LHCN-M2 (cell line): ENCODE results near the gene ECSIT. TPM values are rescaled to one million over a fixed set of nuclear protein-coding genes. Genes with fewer than 3 reads are reported as not detected.
"Not testable (repeated sequence)": the region's sequence is repeated elsewhere in the genome, so short reads cannot be mapped to it uniquely, and the experiment has no call there.

Source experiments
- DNase-seq: peaks from one replicate; pipeline ENCODE4 v3.0.0-alpha.2; 2012; ENCODE audit warnings: low read depth
- polyA plus RNA-seq: library from polyadenylated mRNA; unstranded; fragments of >200 nt; gene quantifications from one replicate; pipeline ENCODE4 v1.2.1, GENCODE V29; 2012; ENCODE audit warnings: missing spikeins
- total RNA-seq: library from RNA; depleted of rRNA; stranded (reverse); fragments of >200 nt; gene quantifications from 2 replicates; pipeline ENCODE4 v1.2.3, GENCODE V29; 2014; rRNA removed

The ECSIT gene, protein sequence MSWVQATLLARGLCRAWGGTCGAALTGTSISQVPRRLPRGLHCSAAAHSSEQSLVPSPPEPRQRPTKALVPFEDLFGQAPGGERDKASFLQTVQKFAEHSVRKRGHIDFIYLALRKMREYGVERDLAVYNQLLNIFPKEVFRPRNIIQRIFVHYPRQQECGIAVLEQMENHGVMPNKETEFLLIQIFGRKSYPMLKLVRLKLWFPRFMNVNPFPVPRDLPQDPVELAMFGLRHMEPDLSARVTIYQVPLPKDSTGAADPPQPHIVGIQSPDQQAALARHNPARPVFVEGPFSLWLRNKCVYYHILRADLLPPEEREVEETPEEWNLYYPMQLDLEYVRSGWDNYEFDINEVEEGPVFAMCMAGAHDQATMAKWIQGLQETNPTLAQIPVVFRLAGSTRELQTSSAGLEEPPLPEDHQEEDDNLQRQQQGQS
- 24.8 and 32.1 TPM in 2 replicates for total RNA-seq
- polyA plus RNA-seq, result 18.9 TPM

DNA sequence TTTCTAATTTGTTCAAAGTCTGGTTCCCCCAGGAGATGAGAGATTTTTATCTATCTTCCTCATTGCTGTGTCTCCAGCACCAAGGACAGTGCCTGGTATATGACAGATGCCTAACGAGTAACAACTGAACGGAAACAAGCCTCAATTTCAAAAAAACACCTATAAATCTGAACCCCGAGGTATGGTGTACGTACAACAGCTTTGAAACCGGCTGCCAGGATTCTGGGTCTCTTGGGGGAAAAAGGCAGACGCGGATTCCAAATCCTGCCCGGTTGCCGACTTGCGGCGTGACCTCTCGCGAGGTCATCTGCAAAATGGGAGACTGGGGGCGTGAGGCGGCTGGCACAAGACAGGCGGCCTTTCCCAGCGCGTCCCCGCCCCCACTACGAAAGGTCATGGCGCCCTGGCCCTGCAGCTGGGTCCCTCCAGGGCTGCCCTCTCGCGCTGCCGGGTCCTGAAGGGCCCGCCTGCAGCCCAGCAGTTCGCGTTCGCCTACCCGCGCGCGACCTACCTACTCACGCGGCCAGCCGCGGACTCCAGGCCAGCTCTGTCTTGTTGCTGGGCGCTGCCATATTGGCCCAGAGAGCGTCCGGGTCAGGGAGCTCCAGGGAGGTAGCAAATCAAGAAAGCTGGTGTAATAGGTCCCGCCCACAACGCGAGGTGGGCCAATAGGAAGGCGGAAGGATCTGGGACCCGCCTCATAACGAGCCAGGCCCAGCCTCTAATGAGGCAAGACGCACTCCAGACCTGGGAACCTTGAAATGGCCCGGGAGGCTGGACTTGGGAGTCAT lies at the start of gene ECSIT:
Gene ECSIT, minus strand, starts transcription at position 584 of the 791 bp plus-strand sequence. CDS start 9,964 bp downstream, outside the sequence.
- DNase-seq, result peak; percentile 98

DNA sequence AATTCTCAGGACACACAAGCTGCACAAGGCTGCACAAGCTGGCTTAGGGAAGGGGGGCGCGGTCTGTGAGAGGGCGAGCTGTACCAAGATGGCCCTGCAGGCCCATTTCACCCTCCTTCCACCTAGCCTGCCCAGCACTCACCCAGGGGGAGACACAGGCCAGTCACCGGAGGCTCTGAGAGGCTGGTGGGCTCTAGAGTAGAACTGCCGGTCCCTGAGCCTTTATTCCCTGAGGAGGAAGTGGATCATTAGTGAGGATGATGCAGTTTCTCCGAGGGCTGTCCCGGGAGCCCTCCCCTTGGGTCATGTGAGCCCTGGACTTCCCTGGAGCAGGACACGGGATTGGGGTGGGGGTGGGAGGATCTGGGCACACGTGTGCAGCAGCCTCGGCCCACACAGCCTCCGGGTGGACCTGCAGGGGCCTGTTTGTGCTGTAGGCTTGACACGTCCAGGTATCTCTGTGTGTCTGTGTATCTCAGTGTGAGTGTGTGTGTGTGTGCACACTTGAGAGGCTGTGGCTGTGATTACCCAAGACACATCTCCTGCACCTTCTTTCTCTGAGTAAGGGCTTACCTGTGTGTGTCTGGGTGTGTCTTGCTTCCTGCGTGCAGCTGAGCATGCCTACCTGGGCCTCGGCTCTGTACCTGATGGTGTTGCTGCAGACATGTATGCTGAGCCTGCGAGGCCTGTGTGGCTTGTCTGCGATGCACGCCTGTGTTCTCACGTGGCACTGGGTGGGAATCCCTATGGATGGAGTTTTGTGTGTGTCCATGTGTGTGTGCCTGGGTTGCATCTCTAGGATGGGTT lies 48.7 kb upstream of the ECSIT start, which contains the start of gene ACP5:
Gene ACP5, minus strand, starts transcription at position 195 of the 807 bp plus-strand sequence. CDS start 328 bp downstream, outside the sequence.
- DNase-seq, result no peak

DNA sequence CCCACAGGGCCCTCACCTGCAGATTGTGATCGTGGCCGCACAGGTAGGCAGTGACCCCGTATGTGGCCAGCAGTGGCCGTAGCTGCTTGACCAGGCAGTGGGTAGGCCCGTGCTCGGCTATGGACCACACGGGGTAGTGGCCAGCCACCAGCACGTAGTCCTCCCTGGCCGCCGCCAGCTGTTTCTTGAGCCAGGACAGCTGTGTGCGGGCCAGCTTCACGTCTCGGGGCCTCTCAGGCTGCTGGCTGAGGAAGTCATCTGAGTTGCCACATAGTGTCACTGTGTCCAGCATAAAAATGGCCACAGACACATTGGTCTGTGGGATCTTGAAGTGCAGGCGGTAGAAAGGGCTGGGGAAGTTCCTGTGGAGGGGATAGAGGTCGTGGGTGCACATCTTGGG lies 47.3 kb upstream of the ECSIT start:
- no peak for DNase-seq

DNA sequence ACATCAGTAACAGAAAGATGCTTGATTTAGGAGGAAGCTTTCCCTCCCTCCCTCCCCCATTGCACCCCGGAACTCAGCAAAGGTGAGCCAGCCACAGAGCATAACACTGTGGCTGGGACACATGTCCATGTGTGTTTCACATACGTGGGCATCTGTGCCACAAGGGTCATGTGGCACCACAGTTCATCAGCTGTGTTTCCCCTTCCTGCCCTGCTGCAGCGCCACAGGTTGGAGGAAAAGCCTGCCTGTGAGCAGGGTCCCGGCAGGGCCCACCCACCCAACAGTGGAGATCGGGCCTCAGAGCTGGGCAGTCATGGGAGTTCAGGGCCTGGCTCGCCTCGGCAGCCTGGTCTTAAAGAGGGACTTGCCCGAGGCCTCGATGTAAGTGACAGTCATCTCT lies 45.8 kb upstream of the ECSIT start:
- DNase-seq, result no peak

DNA sequence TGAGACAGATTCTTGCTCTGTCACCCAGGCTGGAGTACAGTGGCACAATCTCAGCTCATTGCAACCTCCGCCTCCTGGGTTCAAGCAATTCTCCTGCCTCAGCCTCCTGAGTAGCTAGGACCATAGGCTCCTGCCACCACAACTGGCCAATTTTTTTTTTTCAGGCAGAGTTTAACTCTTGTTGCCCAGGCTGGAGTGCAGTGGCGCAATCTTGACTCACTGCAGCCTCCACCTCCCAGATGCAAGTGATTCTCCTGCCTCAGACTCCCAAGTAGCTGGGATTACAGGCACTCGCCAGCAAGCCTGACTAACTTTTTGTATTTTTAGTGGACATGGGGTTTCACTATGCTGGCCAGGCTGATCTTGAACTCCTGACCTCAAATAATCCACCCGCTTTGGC lies 44.8 kb upstream of the ECSIT start:
- DNase-seq, result not testable (repeated sequence)

DNA sequence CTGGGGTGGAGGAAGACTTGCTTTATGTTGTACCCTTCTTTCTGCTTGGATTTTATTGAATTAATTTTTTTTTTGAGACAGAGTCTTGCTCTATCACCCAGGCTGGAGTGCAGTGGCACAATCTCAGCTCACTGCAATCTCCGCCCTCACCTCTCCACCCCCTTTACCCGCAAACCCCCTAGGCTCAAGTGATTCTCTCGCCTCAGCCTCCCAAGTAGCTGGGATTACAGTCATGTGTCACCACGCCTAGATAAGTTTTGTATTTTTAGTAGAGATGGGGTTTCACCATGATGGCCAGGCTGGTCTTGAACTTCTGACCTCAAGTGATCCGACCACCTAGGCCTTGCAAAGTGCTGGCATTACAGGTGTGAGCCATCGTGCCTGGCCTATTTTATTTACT lies 44.4 kb upstream of the ECSIT start:
- not testable (repeated sequence) for DNase-seq

DNA sequence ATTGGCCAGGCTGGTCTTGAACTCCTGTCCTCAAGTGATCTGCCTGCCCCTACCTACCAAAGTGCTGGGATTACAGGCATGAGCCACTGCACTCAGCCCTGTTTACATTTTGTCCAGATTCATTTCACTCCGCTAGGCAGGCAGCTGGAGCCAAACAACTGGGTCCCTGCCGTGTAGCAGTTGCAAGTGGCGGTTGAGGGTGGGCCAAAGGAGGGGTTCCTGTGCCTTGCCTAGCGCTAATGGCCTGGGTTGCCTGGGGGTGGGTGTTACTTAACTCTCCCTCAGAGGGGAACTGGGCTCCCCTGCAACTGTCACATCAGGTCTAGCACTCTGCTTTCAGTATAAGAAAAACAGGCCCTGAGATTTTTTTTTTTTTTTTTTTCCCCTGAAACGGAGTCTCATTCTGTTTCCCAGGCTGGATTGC lies 41.1 kb upstream of the ECSIT start:
- no peak for DNase-seq

DNA sequence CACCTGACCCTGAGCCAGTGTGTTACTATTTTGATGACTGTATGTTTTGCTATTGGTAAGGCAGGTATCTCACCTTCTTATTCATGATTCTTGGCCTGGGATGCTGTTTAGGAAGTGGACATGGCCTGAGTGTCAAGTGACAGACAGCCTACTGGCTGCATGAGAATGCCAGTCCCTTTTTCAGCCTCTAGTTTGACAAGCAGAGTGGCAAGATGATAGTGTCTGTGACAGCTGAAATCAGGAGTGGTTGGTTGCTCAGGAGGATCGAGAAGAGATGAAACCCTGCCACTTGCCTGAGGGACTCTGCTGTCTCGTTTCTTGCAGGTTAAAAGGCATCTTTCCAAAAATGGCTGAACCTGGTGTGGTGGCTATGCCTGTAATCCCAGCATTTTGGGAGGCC lies 37.2 kb upstream of the ECSIT start:
- DNase-seq, result no peak

DNA sequence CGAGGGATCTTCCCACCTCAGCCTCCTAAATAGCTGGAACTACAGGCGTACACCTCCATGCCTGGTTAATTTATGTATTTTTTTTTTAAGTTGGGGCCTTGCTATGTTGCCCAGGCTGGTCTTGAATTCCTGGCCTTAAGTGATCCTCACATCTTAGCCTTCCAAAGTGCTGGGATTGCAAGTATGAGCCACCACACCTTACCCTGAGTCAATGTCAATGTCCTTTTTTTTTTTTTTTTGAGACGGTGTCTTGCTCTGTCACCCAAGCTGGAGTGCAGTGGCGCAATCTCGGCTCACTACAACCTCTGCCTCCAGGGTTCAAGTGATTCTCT lies 36.7 kb upstream of the ECSIT start:
- DNase-seq, result not testable (repeated sequence)

DNA sequence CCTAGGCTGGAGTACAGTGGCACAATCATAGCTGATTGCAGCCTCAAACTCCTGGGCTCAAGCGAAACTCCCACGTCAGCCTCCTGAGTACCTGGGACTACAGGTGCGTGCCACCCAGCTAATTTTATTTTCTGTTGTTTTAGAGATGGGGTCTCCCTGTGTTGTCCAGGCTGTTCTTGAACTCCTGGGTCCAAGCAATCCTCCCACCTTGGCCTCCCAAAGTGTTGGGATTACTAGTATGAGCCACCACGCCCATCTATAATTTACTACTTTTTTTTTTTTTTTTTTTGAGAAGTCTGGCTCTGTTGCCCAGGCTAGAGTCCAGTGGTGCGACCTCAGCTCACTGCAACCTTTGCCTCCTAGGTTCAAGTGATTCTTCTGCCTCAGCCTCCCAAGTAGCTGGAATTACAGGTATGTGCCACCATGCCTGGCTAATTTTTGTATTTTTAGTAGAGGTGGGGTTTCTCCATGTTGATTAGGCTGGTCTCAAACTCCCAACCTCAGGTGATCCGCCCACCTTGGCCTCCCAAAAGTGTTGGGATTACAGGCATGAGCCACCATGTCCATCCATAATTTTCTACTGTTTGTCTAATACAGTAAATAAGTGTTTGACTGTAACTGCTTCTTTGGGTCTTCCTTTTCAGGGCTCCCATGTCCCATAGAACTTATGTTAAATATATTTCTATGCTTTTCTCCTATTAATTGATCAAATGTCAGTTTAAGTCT lies 35.3 kb upstream of the ECSIT start:
- DNase-seq, result not testable (repeated sequence)

DNA sequence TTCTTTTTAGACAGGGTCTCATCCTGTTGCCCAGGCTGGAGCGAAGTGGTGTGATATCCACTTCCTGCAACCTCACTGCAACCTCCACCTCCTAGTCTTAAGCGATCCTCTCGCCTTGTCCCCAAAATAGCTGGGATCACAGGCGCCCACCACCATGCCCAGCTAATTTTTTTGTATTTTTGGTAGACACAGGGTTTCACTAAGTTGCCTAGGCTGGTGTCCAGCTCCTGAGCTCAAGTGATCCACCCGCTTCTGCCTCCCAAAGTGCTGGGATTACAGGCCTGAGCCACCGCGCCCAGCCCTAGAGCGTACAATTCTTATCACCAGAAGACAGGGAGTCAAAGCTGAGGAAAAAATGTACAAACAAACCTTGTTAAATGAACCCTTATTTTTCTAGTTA lies 34.6 kb upstream of the ECSIT start:
- DNase-seq, result no peak

DNA sequence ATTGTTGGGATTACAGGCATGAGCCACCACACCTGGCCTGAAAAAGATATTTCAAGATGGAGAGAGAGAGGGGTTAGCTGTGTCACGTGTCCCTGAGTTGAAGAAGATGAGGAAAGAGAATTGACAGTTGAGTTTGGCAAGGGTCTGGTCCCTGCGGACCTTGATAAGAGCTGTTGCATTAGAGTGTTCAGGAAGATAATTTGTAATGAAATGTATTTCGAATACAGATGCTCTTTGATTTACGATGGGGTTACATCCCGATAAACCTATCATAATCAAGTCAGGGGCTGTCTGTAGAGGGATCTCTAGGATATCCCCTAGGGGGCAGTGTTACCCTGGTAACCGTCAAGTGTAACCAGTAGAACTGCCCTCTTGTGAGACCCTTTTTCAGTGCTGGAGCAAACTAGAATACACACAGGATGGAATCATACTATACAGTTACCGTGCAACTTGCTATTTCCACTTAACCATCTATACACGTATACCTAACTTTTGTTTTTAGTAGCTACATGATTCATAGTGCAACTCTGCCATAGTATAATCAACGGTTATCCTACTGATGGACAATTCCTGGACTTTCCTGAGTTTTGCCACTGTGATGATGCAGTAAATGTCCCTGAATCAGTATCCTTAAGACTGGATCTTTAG lies 31.6 kb upstream of the ECSIT start:
- peak; percentile 74 for DNase-seq

DNA sequence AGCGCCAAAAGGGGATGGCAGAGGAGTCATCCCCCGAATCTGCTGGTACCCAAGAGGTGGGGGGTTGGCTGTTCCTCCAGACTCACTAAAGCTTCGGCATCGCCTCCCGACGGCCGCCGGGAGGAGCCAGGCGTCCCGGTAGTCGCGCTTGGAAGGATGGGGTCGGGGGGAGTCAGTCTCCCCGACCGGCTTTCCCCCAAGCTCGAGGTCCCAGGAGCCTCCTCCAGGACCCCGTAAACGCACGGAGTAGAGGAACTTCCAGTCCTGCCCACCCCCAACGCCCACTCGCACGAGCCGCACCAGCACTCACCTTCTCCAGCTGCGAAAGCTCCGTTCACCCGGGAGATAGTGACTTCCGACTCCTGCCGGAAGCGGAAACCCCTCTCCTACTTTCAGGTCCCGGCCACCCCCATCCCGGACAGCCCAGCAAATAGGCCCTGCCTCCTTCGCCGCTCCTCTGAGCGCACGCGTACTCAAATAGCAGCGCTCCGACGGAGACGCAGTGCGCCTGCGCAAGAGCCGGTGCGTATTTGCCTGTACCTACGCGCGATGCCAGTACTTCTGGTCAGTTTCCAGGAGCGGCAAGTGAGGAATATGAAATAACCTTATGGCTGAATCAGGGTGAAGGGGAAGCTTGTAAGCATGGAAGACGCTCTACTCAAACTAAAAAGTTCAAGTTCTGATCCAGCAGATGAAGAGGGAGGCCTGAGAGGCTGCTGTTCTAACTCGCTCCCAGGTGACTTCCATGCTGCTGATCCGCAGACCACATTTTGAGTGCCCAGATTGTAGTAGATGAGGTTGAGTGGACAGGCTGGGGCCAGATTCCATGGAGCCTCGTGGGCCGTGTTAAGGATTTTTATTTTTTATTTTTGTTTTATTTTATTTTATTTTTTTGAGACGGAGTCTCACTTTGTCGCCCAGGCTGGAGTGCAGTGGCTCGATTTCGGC lies 30.2 kb upstream of the ECSIT start, which contains the start of gene ELOF1:
Gene ELOF1, minus strand, starts transcription at position 350 of the 948 bp plus-strand sequence. CDS start 4,883 bp downstream, outside the sequence.
- peak; percentile 95 for DNase-seq

DNA sequence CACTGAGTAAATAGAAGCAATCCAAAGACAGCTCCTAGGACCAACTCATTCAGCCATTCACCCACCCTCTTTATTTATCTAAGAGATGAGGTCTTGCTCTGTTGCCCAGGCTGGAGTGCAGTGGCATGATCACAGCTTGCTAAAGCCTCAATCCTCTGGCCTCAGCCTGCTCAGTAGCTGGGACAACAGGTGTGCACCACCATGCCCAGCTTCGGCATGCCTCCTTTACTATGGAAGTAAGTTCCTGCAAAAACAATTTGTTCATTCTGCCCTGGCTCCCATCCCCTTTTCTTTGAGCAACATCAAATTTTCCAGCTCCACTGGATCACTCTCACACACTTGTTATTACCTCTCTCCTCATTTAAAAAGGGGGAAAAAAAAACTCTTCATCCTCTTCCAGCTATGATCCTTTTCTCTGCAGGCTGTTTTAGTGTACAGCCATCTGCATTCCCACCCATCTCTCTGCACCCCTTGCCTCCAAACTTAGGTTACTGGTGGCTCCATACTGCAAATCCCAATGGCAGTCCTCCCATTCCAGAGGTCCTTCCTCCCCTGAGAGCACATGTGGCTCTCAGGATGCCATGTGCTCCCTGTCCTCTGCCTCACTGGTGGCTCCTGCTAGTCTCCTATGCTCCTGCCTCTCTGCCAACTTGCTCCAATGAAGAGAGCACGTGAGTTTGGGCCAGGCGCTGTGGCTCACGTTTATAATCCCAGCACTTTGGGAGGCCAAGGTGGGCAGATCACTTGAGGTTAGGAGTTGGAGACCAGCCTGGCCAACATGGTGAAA lies 27.9 kb upstream of the ECSIT start:
- no peak for DNase-seq

DNA sequence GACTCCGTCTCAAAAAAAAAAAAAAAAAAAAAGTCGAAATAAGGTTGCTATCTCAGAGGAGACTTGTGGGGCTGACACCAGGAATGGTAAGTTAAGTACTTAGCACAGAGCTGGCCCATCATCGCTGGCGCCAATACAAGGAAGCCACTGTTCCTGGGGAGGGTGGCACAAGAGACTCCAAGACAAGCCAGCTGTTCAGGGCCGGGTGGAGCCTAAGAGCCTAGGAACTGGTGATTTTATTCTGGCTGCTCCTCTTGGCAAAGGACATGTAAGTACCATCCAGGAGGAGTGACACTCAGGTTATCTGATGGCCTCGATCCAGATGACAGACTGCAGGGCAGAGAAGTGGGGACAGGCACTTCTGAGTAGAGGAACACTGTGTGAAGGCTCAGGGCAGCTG lies 26.3 kb upstream of the ECSIT start:
- no peak for DNase-seq

DNA sequence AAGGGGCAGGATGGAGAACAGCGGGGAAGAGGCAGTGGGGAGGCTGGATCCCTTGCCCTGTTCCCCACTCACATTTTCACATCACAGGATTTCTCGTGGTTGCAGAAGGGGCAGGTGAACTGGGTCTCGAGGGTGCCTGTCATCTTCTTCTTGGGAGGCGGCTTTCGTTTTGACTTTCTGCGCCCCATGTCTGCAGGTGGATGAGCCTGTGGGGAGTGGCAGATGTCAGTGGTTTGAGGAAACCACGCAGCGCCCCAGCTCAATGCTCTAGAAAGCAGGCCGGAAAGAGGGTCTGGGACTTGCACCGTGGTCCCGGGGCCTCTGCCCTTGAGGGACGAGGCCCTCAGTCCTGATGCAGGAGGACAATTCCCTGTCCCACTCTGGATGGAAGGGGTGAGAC lies 25.2 kb upstream of the ECSIT start:
- no peak for DNase-seq

DNA sequence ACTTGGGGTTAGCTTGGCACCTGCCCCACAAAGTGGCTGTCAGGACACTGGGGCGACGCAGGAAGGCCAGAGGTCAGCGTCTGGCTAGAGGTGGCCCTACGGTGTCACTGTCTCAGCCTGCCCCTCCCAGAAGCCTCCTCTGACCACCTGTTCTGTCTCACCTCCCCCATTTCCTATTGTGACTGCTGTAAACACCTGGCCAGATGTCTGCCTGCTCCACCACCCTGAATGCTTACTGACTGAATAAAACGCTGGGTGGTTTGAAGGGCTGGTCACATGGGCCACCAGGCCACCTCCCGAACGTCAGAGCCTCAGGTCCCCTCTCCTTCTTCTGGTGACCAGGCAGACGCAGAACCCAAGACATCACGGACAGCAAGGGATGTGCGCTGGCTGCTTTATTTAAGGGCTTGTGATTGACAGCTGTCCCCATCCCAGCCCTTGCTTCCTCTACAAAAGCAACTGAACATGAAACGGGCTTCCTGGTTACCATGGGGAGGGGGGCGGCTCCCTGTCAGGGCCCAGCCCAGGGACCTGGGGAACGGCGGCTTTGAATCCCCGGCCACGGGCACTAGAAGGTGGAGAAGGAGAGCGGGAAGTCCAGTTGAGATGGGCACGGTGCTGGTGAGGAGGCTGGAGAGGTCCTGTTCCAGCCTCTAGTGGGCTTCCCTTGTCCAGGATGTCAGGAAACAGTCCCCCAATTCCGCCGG lies 23.9 kb upstream of the ECSIT start:
- DNase-seq, result no peak
